Keratinocyte (primary cell): Measurements from ENCODE around the gene CFAP46. TPM values are rescaled to one million over a fixed set of nuclear protein-coding genes. Genes with fewer than 3 reads are reported as not detected.

Experiments
- DNase-seq: peaks from one replicate; pipeline ENCODE4 v3.0.0-alpha.2; 2011; ENCODE audit warnings: low read depth, missing footprints, low spot score
- FAIRE-seq: peaks from 2 replicates; lab custom pipeline; 2011; peaks lifted over from hg19 to GRCh38; lab: Jason Lieb, UNC
- H2AFZ ChIP-seq: 2 replicates; pipeline ENCODE4 v1.6.0; 2012; ENCODE audit warnings: low read length, control low read depth, inconsistent platforms; ENCODE audit not compliant: control insufficient read depth
- H3K27ac ChIP-seq: 2 replicates; pipeline ENCODE4 v1.5.1; 2011; ENCODE audit warnings: low read length; ENCODE audit not compliant: control insufficient read depth, insufficient read depth
- H3K27me3 ChIP-seq: 3 replicates; pipeline ENCODE4 v1.6.0; 2011; ENCODE audit warnings: low read length; ENCODE audit not compliant: control insufficient read depth, insufficient read depth; ENCODE audit errors: extremely low read depth
- H3K36me3 ChIP-seq, 2 experiments: 2 replicates in 1 of 2; 3 replicates in 1 of 2; pipeline ENCODE4 v1.5.1; 2011; ENCODE audit warnings: low read length in 2 of 2, mild to moderate bottlenecking in 1 of 2; ENCODE audit not compliant: control insufficient read depth in 2 of 2, insufficient read depth in 2 of 2; ENCODE audit errors: extremely low read depth in 1 of 2
- H3K4me1 ChIP-seq: 3 replicates; pipeline ENCODE4 v1.5.1; 2011; ENCODE audit warnings: low read length; ENCODE audit not compliant: control insufficient read depth, insufficient read depth; ENCODE audit errors: extremely low read depth
- H3K4me2 ChIP-seq: 3 replicates; pipeline ENCODE4 v1.6.0; 2011; ENCODE audit warnings: low read depth, low read length; ENCODE audit not compliant: control insufficient read depth, insufficient read depth; ENCODE audit errors: extremely low read depth
- H3K4me3 ChIP-seq, 3 experiments: fragments of 200-600 bp in 1 of 3; sonication (generic) in 1 of 3; 2 replicates in 2 of 3; 3 replicates in 1 of 3; pipeline ENCODE4 v1.5.1; 2011 to 2016; ENCODE audit warnings: low read length in 3 of 3, mild to moderate bottlenecking in 3 of 3, control low read depth in 2 of 3, inconsistent platforms in 1 of 3, low read depth in 1 of 3, mixed read lengths in 1 of 3, mixed run types in 1 of 3, moderate library complexity in 1 of 3; ENCODE audit not compliant: control insufficient read depth in 2 of 3, insufficient read depth in 2 of 3; ENCODE audit errors: extremely low read depth in 1 of 3
- H3K79me2 ChIP-seq: 2 replicates; pipeline ENCODE4 v1.6.0; 2012; ENCODE audit warnings: low read length; ENCODE audit not compliant: control insufficient read depth, insufficient read depth
- H3K9ac ChIP-seq: 3 replicates; pipeline ENCODE4 v1.6.0; 2011; ENCODE audit warnings: low read length; ENCODE audit not compliant: control insufficient read depth, insufficient read depth; ENCODE audit errors: extremely low read depth
- H3K9me1 ChIP-seq: 3 replicates; pipeline ENCODE4 v1.6.0; 2011; ENCODE audit warnings: low read length; ENCODE audit not compliant: control insufficient read depth, insufficient read depth; ENCODE audit errors: extremely low read depth
- H3K9me3 ChIP-seq: 2 replicates; pipeline ENCODE4 v1.5.1; 2012; ENCODE audit warnings: low read depth, low read length; ENCODE audit not compliant: control insufficient read depth
- H4K20me1 ChIP-seq: 3 replicates; pipeline ENCODE4 v1.6.0; 2011; ENCODE audit warnings: low read length; ENCODE audit not compliant: control insufficient read depth, insufficient read depth; ENCODE audit errors: extremely low read depth
- EZH2 ChIP-seq: IDR thresholded peaks from one replicate; pipeline ENCODE4 v1.6.1; 2012; ENCODE audit warnings: inconsistent platforms, mild to moderate bottlenecking, low read length, moderate library complexity
- dilution Hi-C: fragments of 300-500 bp; cut with MboI; formaldehyde crosslinking; loops from one replicate; pipeline ENCODE4 v1.7.0; 2020; ENCODE audit warnings: low sequenced_read_pairs; ENCODE audit not compliant: extremely low pct_ligation_motif_present
- polyA plus RNA-seq, 5 experiments: library from polyadenylated mRNA; depleted of rRNA in 3 of 5; stranded (reverse) in 3 of 5; stranded (forward) in 1 of 5; unstranded in 1 of 5; fragments of >200 nt; gene quantifications; 1 replicate in 1 of 5; 2 replicates in 3 of 5; 3 replicates in 1 of 5; pipeline versions ENCODE4 v1.2.1 to v1.2.3, GENCODE V29; 2011 to 2012; ENCODE audit warnings: missing spikeins in 2 of 5, low read depth in 1 of 5, low replicate concordance in 1 of 5
- TF ChIP-seq, protein P1 (sequence below), 3 experiments: IDR thresholded peaks in 1 of 3; conservative IDR thresholded peaks in 1 of 3; optimal IDR thresholded peaks in 1 of 3; 2 replicates in 2 of 3; 3 replicates in 1 of 3; pipeline versions ENCODE3 to v1.5.1; 2011; ENCODE audit warnings: low read length in 3 of 3, mild to moderate bottlenecking in 3 of 3, moderate library complexity in 2 of 3, control low read depth in 1 of 3, inconsistent platforms in 1 of 3; ENCODE audit not compliant: insufficient read depth in 2 of 3; ENCODE audit errors: extremely low read depth in 1 of 3

CFAP46 gene
- polyA plus RNA-seq, 1 donor (not counting 4 experiments of a cell fraction or from before 2014, with no cell fraction given): 1.00 TPM

DNA sequence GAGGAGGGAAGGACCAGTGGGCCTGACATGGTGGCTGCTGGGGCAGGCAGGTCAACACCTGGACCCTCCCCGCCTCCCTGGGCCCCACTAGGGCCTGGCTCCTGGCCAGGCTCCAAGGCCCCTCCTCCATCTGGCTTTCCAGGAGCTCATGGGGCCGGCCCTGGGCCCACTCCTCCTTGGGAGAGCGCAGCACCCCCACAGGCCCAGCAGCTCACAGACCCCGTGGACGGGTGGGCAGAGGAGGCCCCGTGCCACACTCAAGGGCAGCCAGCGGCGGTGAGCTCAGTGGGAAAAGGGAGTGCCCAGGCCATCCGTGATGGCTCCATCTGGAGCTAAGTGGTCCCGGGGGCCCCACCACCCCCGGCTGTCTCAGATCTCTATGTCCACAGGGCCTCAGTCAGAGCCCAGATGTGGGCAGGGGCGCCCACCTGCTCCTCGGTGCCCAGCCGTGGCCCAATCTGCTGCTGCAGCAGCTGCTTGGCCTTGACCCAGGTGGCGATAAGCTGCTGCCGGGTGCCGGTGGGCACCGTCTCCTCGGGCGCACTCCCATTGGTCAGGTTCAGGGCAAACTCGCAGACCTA is 32.8 kb downstream of the CFAP46 start:
- H2AFZ ChIP-seq: no peak overlapping the region
- H3K9me1 ChIP-seq: no peaks in the 10 kb centered on the region
- H3K36me3 ChIP-seq: no peaks in the 10 kb centered on the region
- FAIRE-seq: no peak
- H3K4me2 ChIP-seq: no peak overlapping the region
- no peak for DNase-seq
- H3K9me3 ChIP-seq: no peaks in the 10 kb centered on the region
- H3K4me1 ChIP-seq: no peaks in the 10 kb centered on the region
- dilution Hi-C loops: no loop called here
- H4K20me1 ChIP-seq: no peaks in the 10 kb centered on the region
- H3K27me3 ChIP-seq: no peaks in the 10 kb centered on the region
- TF ChIP-seq EZH2: no peak
- TF ChIP-seq, protein P1, sequence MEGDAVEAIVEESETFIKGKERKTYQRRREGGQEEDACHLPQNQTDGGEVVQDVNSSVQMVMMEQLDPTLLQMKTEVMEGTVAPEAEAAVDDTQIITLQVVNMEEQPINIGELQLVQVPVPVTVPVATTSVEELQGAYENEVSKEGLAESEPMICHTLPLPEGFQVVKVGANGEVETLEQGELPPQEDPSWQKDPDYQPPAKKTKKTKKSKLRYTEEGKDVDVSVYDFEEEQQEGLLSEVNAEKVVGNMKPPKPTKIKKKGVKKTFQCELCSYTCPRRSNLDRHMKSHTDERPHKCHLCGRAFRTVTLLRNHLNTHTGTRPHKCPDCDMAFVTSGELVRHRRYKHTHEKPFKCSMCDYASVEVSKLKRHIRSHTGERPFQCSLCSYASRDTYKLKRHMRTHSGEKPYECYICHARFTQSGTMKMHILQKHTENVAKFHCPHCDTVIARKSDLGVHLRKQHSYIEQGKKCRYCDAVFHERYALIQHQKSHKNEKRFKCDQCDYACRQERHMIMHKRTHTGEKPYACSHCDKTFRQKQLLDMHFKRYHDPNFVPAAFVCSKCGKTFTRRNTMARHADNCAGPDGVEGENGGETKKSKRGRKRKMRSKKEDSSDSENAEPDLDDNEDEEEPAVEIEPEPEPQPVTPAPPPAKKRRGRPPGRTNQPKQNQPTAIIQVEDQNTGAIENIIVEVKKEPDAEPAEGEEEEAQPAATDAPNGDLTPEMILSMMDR (optimal IDR thresholded peaks at IDR 0.05 in 1 of 3, IDR thresholded peaks at IDR 0.05 in 1 of 3, conservative IDR thresholded peaks at IDR 0.05 in 1 of 3; ENCODE audit: extremely low read depth in 1 of 3, insufficient read depth in 2 of 3, low read length in 3 of 3): no peak
- H3K79me2 ChIP-seq: no peaks in the 10 kb centered on the region
- no peak overlapping the region for H3K9ac ChIP-seq
- no peak overlapping the region for H3K4me3 ChIP-seq
- H3K27ac ChIP-seq: no peak overlapping the region

GRCh38 chr10:132908621-132909295 is 33.6 kb downstream of the CFAP46 start:
- DNase-seq (no peak), FAIRE-seq (no peak)
- H2AFZ ChIP-seq: no peak overlapping the region

More at GRCh38 chr10:132908621-132909295, 33.6 kb downstream of the CFAP46 start:
- dilution Hi-C loops: no loop called here
- H3K27me3 ChIP-seq: no peaks in the 10 kb centered on the region
- TF ChIP-seq EZH2: no peak
- TF ChIP-seq, protein P1 (optimal IDR thresholded peaks at IDR 0.05 in 1 of 3, IDR thresholded peaks at IDR 0.05 in 1 of 3, conservative IDR thresholded peaks at IDR 0.05 in 1 of 3; ENCODE audit: extremely low read depth in 1 of 3, insufficient read depth in 2 of 3, low read length in 3 of 3): no peak
- no peak overlapping the region for H3K27ac ChIP-seq
- peaks cover 8% of the 10 kb centered on the region for H3K4me1 ChIP-seq
- no peak overlapping the region for H3K9ac ChIP-seq
- H3K36me3 ChIP-seq: no peaks in the 10 kb centered on the region
- H4K20me1 ChIP-seq: no peaks in the 10 kb centered on the region
- H3K4me2 ChIP-seq: no peak overlapping the region
- H3K9me1 ChIP-seq: no peaks in the 10 kb centered on the region
- H3K79me2 ChIP-seq: no peaks in the 10 kb centered on the region
- no peaks in the 10 kb centered on the region for H3K9me3 ChIP-seq
- no peak overlapping the region for H3K4me3 ChIP-seq
